ENCODE results near the gene DNAJA3. TPM values are rescaled to one million over a fixed set of nuclear protein-coding genes. Genes with fewer than 3 reads are reported as not detected.

The DNAJA3 gene
- total and polyA plus RNA-seq, 3 donors from 2014 or later, result 56.0 to 88.3 (median 80.2) TPM

DNA sequence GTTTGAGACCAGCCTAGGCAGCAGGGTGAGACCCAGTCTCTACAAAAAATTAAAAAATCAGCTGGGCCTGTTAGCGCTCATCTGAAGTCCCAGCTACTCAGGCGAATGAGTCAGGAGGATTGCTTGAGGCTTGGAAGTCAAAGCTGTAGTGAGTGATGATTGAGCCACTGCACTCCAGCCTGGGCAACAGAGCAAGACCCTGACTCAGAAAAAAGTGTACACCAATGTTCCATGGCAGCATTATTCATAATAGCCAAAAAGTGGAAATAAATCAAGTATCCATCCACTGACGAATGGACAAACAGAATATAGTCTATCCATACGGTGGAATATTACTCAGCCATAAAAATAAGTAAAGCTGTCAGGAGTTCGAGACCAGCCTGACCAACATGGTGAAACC lies 46.2 kb downstream of the DNAJA3 start:
- Histone ChIP-seq H3K4me1 (peaks cover 10% of the 10 kb centered on the region), H3K27ac (no peak overlapping the region), H3K4me3 (no peak overlapping the region), H3K36me3 (ENCODE audit: low read depth, missing control alignments) (no peaks in the 10 kb centered on the region), H3K27me3 (no peaks in the 10 kb centered on the region), H3K9me3 (no peaks in the 10 kb centered on the region)
- TF ChIP-seq, protein P1, sequence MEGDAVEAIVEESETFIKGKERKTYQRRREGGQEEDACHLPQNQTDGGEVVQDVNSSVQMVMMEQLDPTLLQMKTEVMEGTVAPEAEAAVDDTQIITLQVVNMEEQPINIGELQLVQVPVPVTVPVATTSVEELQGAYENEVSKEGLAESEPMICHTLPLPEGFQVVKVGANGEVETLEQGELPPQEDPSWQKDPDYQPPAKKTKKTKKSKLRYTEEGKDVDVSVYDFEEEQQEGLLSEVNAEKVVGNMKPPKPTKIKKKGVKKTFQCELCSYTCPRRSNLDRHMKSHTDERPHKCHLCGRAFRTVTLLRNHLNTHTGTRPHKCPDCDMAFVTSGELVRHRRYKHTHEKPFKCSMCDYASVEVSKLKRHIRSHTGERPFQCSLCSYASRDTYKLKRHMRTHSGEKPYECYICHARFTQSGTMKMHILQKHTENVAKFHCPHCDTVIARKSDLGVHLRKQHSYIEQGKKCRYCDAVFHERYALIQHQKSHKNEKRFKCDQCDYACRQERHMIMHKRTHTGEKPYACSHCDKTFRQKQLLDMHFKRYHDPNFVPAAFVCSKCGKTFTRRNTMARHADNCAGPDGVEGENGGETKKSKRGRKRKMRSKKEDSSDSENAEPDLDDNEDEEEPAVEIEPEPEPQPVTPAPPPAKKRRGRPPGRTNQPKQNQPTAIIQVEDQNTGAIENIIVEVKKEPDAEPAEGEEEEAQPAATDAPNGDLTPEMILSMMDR (IDR thresholded peaks at IDR 0.05), result no peak
- TF ChIP-seq POLR2A (IDR thresholded peaks at IDR 0.05), result no peak
- intact Hi-C loops (cut with DNase I; ENCODE audit: low total_unique reads), result no loop called here
- 91 to 95% methylated on average over 5 of the region's 5 CpGs for WGBS, 2 donors
- no peak for DNase-seq

DNA sequence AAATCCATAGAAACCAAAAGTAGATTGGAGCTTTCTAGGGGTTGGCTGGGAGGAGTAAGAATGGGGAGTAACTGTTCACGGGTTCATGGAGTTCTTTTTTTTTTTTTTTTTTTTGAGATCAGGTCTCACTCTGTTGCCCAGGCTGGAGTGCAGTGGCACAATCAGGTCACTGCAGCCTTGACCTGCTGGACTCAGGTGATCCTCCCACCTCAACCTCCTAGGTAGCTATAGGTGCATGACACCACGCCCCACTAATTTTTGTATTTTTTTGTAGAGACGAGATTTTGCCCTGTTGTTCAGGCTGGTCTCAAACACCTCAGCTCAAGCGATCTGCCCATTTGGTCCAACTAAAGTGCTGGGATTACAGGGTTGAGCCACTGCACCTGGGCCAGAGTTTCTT lies 47.2 kb downstream of the DNAJA3 start:
- TF ChIP-seq, protein P1 (IDR thresholded peaks at IDR 0.05), result no peak
- TF ChIP-seq POLR2A (IDR thresholded peaks at IDR 0.05), result no peak
- no peak for DNase-seq
- Histone ChIP-seq H3K27me3 (no peaks in the 10 kb centered on the region), H3K4me1 (peaks cover 10% of the 10 kb centered on the region), H3K36me3 (ENCODE audit: low read depth, missing control alignments) (no peaks in the 10 kb centered on the region), H3K9me3 (no peaks in the 10 kb centered on the region), H3K27ac (no peak overlapping the region), H3K4me3 (no peak overlapping the region)
- 54 to 55% methylated on average over 4 of the region's 4 CpGs for WGBS, 2 donors
- intact Hi-C loops (cut with DNase I; ENCODE audit: low total_unique reads), result no loop called here

DNA sequence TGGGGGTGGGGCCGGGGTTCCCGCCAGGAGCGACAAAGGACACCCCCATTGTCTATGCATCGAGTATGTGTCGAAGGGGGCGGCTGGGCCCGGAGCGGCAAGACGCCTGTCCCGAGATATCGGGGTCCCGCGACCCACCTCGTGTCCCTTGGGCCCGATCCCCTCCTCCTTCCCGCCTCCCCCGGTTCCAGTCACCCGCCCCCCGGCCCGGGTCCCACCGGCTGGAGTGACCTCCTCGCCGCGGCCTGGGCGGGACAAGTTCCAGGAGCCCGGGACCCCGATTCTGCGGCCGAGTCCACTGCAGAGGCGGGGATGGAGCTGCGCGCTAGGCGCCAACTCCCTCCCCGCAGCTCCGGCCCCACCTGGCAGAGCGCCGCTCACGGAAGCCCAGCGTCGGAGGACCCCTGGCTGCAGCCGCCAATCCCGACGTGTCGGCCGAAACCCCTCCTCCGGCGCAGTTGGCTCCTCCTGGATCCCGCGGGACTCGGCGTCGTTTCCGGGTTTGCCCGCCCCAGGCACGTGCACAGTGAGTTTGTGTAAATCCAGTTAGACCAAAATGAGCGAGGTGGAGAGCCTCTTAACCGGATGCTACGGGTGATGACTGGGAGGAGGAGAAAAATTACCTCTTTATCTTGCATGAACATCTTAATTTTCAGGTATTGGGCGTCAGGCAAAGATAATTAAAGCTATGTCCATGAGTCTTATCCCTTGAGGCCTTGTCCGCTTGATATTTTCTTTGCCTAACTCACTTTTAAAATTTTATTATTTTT lies 48.7 kb downstream of the DNAJA3 start, which contains the start of gene NMRAL1:
Gene NMRAL1 (minus strand): TSS at position 434 of the 770 bp plus-strand sequence. CDS start 493 bp downstream, outside the sequence.
- peak within 1 kb of the TSS; percentile 66 to 84 for H3K27ac ChIP-seq
- no peaks in the 10 kb centered on the region for H3K36me3 ChIP-seq (ENCODE audit: low read depth, missing control alignments)
- H3K27me3 ChIP-seq, result no peaks in the 10 kb centered on the region
- 5% methylated on average over 13 to 22 of the region's 60 CpGs for WGBS, 2 donors
- peak; percentile 90 for DNase-seq
- TF ChIP-seq, protein P1 (IDR thresholded peaks at IDR 0.05), result no peak
- TF ChIP-seq POLR2A (IDR thresholded peaks at IDR 0.05), result no peak
- intact Hi-C loops (cut with DNase I; ENCODE audit: low total_unique reads), result no loop called here
- H3K4me3 ChIP-seq, result peak within 1 kb of the TSS; percentile 72 to 81
- H3K4me1 ChIP-seq, result peaks cover 10% of the 10 kb centered on the region
- no peaks in the 10 kb centered on the region for H3K9me3 ChIP-seq

DNA sequence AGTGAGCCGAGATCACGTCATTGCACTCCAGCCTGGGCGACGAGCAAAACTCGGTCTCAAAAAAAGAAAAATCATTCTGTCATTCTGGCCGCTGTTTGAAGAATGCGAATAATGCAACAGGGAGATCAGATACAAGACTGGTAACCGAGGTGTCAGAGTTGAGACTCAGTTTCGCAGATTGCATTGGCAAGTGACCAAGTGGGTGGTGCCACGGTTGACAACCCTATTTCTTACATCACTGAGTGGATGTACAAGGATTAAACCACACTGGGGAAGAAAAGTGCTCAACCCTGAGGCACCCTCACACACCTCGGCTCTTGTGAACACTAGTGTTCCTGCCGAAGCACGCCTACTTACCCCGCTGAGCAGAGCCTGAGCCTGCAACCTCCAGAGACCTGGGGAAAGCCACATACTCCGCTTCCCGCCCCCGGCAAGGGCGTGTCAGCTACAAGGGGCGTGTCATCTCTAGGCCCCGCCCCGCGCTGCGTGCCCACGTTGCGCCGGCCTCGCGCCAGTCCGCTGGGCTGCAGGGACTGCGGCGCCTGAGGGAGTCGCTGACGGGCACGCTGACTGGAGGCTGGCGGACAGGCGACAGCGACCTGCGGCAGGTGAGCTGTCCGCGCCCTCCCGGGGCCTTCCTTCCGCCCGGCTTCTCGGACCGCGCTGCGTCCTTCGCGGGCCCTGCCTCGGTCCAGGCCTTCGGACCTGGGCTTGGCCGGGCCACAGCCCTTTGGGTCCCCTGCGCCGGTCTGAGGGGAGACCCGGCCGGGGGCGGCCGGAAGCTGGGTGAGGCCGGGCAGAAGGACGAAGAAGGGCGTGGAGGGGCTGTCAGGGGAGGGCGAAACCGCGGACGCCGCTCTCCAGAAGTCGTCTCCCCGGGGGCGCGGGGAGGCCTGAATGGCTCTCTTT lies 50.5 kb downstream of the DNAJA3 start, which contains the start of gene HMOX2:
Gene HMOX2 (plus strand): TSS at position 519 of the 909 bp plus-strand sequence. CDS start 29,127 bp downstream, outside the sequence.
- Histone ChIP-seq H3K4me1 (peaks cover 10% of the 10 kb centered on the region), H3K9me3 (no peaks in the 10 kb centered on the region), H3K27me3 (no peaks in the 10 kb centered on the region), H3K36me3 (ENCODE audit: low read depth, missing control alignments) (no peaks in the 10 kb centered on the region), H3K27ac (peak within 1 kb of the TSS; percentile 65 to 80), H3K4me3 (peak within 1 kb of the TSS; percentile 91 to 96)
- peak; percentile 96 for DNase-seq
- TF ChIP-seq, protein P1 (IDR thresholded peaks at IDR 0.05), result no peak
- TF ChIP-seq POLR2A (IDR thresholded peaks at IDR 0.05), result peak; percentile 79
- WGBS, 2 donors, result 8 to 34% methylated on average over 16 to 70 of the region's 70 CpGs
- intact Hi-C loops (cut with DNase I; ENCODE audit: low total_unique reads), result no loop called here

Measured in testis (tissue), 3 donors.